Upper lobe of right lung (tissue), 1 donor: ENCODE results near the gene EPHA1. TPM values are rescaled to one million over a fixed set of nuclear protein-coding genes. Genes with fewer than 3 reads are reported as not detected.

Source experiments
- ATAC-seq: fragments of 200-7000 bp; cut with Tn5 transposase; one replicate; pipeline ENCODE4 v1.9.1; 2020; ENCODE audit warnings: mild to moderate bottlenecking, moderate library complexity
- DNase-seq: peaks from one replicate; pipeline ENCODE4 v3.0.0-alpha.2; 2020
- H3K27ac ChIP-seq: fragments of 200-600 bp; one replicate; pipeline ENCODE4 v1.8.0; 2022
- H3K27me3 ChIP-seq: fragments of 200-600 bp; one replicate; pipeline ENCODE4 v1.8.0; 2022; ENCODE audit warnings: mild to moderate bottlenecking
- H3K36me3 ChIP-seq: fragments of 200-600 bp; one replicate; pipeline ENCODE4 v1.8.0; 2022
- H3K4me1 ChIP-seq: fragments of 200-600 bp; one replicate; pipeline ENCODE4 v1.8.0; 2022
- H3K4me3 ChIP-seq: fragments of 200-600 bp; one replicate; pipeline ENCODE4 v1.8.0; 2022; ENCODE audit warnings: mild to moderate bottlenecking
- H3K9me3 ChIP-seq: fragments of 200-600 bp; one replicate; pipeline ENCODE4 v1.8.0; 2022
- CTCF ChIP-seq: fragments of 200-600 bp; IDR thresholded peaks from one replicate; pipeline ENCODE4 v1.8.0; 2022; ENCODE audit warnings: antibody characterized with exemption
- intact Hi-C: fragments of 100-400 bp; cut with DNase I; formaldehyde crosslinking; loops from one replicate; pipeline ENCODE4 v1.11.0; 2022
- total RNA-seq: library from RNA; stranded (reverse); fragmentation: NEBNext Ultra II Directional; extraction: Animal tissue kit (Norgen Biotek cat#: 25700); gene quantifications from one replicate; pipeline ENCODE4 v1.2.1, GENCODE V29; 2021
- donor health status: DM: no; HTN: yes; CAD: no; lungs with severe emphysema.

EPHA1 gene
- total RNA-seq, 1 donor from 2014 or later: 13.9 TPM

GRCh38 chr7:143356414-143357050, 52.1 kb downstream of the EPHA1 start:
- TF ChIP-seq CTCF: no peak
- no peak overlapping the region for H3K4me3 ChIP-seq
- no peaks in the 10 kb centered on the region for H3K4me1 ChIP-seq
- ATAC-seq: no peak
- no peak overlapping the region for H3K27ac ChIP-seq
- H3K9me3 ChIP-seq: no peaks in the 10 kb centered on the region
- intact Hi-C loops: no loop called here
- peaks cover 1% of the 10 kb centered on the region for H3K27me3 ChIP-seq
- no peak for DNase-seq
- no peaks in the 10 kb centered on the region for H3K36me3 ChIP-seq

- no peak for DNase-seq
- intact Hi-C loops: no loop called here
Measured at GRCh38 chr7:143355450-143356385, 52.9 kb downstream of the EPHA1 start.

GRCh38 chr7:143354965-143355364, 53.7 kb downstream of the EPHA1 start:
- H3K27ac ChIP-seq: no peak overlapping the region
- intact Hi-C loops: no loop called here
- no peak overlapping the region for H3K4me3 ChIP-seq
- H3K4me1 ChIP-seq: no peaks in the 10 kb centered on the region
- TF ChIP-seq CTCF: no peak
- H3K27me3 ChIP-seq: no peaks in the 10 kb centered on the region
- ATAC-seq (peak; percentile 81), DNase-seq (peak; percentile 79)
- no peaks in the 10 kb centered on the region for H3K9me3 ChIP-seq
- H3K36me3 ChIP-seq: no peaks in the 10 kb centered on the region

More at GRCh38 chr7:143355450-143356385, 52.9 kb downstream of the EPHA1 start:
- no peak overlapping the region for H3K27ac ChIP-seq
- TF ChIP-seq CTCF: no peak
- H3K9me3 ChIP-seq: no peaks in the 10 kb centered on the region
- H3K4me3 ChIP-seq: no peak overlapping the region
- H3K36me3 ChIP-seq: no peaks in the 10 kb centered on the region
- no peaks in the 10 kb centered on the region for H3K27me3 ChIP-seq
- ATAC-seq: no peak
- H3K4me1 ChIP-seq: no peaks in the 10 kb centered on the region

- Histone ChIP-seq H3K36me3 (no peaks in the 10 kb centered on the region), H3K27me3 (no peaks in the 10 kb centered on the region), H3K27ac (no peak overlapping the region), H3K4me1 (no peaks in the 10 kb centered on the region), H3K9me3 (no peaks in the 10 kb centered on the region), H3K4me3 (no peak overlapping the region)
- DNase-seq (no peak), ATAC-seq (no peak)
- intact Hi-C loops: no loop called here
- TF ChIP-seq CTCF: no peak
Measured at GRCh38 chr7:143354376-143354775, 54.3 kb downstream of the EPHA1 start.

- intact Hi-C loops: no loop called here
- Histone ChIP-seq H3K9me3 (no peaks in the 10 kb centered on the region), H3K27ac (no peak overlapping the region), H3K27me3 (no peaks in the 10 kb centered on the region), H3K4me1 (no peaks in the 10 kb centered on the region), H3K4me3 (no peak overlapping the region), H3K36me3 (no peaks in the 10 kb centered on the region)
- no peak for ATAC-seq
- no peak for TF ChIP-seq CTCF
- no peak for DNase-seq
Measured at GRCh38 chr7:143352531-143353002, 56.1 kb downstream of the EPHA1 start.
